Thymus (tissue), 11 donors: Measurements from ENCODE around the gene ATP1A4. TPM values are rescaled to one million over a fixed set of nuclear protein-coding genes. Genes with fewer than 3 reads are reported as not detected.

Experiments
- DNase-seq, 9 donors: peaks; one replicate each; pipeline ENCODE4 v3.0.0-alpha.2; 2013; ENCODE audit warnings: low spot score in 9 of 9, low read depth in 6 of 9, missing footprints in 1 of 9
- H3K27ac ChIP-seq, 2 donors: one replicate each; pipeline ENCODE4 v1.5.1; 2013; ENCODE audit warnings: control low read depth in 1 of 2, low read depth in 1 of 2, low read length in 1 of 2, mild to moderate bottlenecking in 1 of 2, moderate library complexity in 1 of 2
- H3K27me3 ChIP-seq, 2 donors: one replicate each; pipeline ENCODE4 v1.5.1; 2013; ENCODE audit warnings: low read length in 1 of 2; ENCODE audit not compliant: control insufficient read depth in 2 of 2, insufficient read depth in 1 of 2
- H3K36me3 ChIP-seq, 2 donors: one replicate each; pipeline ENCODE4 v1.5.1; 2013; ENCODE audit warnings: low read length in 1 of 2, mild to moderate bottlenecking in 1 of 2, moderate library complexity in 1 of 2; ENCODE audit not compliant: control insufficient read depth in 2 of 2, insufficient read depth in 2 of 2
- H3K4me1 ChIP-seq, 2 donors: one replicate each; pipeline ENCODE4 v1.5.1; 2013; ENCODE audit warnings: low read length in 2 of 2; ENCODE audit not compliant: control insufficient read depth in 2 of 2, insufficient read depth in 2 of 2
- H3K4me3 ChIP-seq, 2 donors: one replicate each; pipeline ENCODE4 v1.5.1; 2013; ENCODE audit warnings: low read length in 2 of 2, control low read depth in 1 of 2, mild to moderate bottlenecking in 1 of 2
- H3K9me3 ChIP-seq, 2 donors: one replicate each; pipeline ENCODE4 v1.5.1; 2013; ENCODE audit warnings: low read length in 1 of 2, mild to moderate bottlenecking in 1 of 2; ENCODE audit not compliant: control insufficient read depth in 2 of 2, insufficient read depth in 1 of 2
- polyA plus RNA-seq: library from polyadenylated mRNA; stranded (reverse); fragments of 200-250 nt; gene quantifications from one replicate; pipeline ENCODE4 v1.2.3, GENCODE V29; 2013
- total RNA-seq: library from RNA; stranded (reverse); fragments of 120-200 nt; gene quantifications from one replicate; pipeline ENCODE4 v1.2.4, GENCODE V29; 2013
- donor health status: healthy.

Gene ATP1A4
- total and polyA plus RNA-seq, 2 donors: 0.28 to 0.62 TPM

- H3K4me1 ChIP-seq: no peaks in the 10 kb centered on the region
- H3K9me3 ChIP-seq: no peaks in the 10 kb centered on the region
- DNase-seq: no peak
- H3K27ac ChIP-seq: no peak overlapping the region
- H3K36me3 ChIP-seq: peaks cover 51 to 83% of the 10 kb centered on the region in 2 donors
- H3K4me3 ChIP-seq: no peak overlapping the region
- no peaks in the 10 kb centered on the region for H3K27me3 ChIP-seq
Measured at GRCh38 chr1:160228431-160228830, 77.0 kb downstream of the ATP1A4 start.

- no peak for DNase-seq
- Histone ChIP-seq H3K9me3 (no peaks in the 10 kb centered on the region), H3K36me3 (peaks cover 25 to 73% of the 10 kb centered on the region in 2 donors), H3K27ac (no peak overlapping the region), H3K4me3 (no peak overlapping the region), H3K4me1 (no peaks in the 10 kb centered on the region), H3K27me3 (no peaks in the 10 kb centered on the region)
Measured at GRCh38 chr1:160232911-160233310, 81.5 kb downstream of the ATP1A4 start.

Other genes with a start within 250 kb of the ATP1A4 start
- gene TAGLN2, start 226.1 kb upstream of the ATP1A4 start, total RNA-seq: 172 TPM
- 429 TPM for gene TAGLN2, start 226.1 kb upstream of the ATP1A4 start, polyA plus RNA-seq
- gene IGSF9, start 206.0 kb upstream of the ATP1A4 start, total RNA-seq: 1.7 TPM
- gene IGSF9, start 206.0 kb upstream of the ATP1A4 start, polyA plus RNA-seq: 4.1 TPM
- gene SLAMF9, start 197.4 kb upstream of the ATP1A4 start, total RNA-seq: 0.09 TPM
- gene SLAMF9, start 197.4 kb upstream of the ATP1A4 start, polyA plus RNA-seq: 0.71 TPM
- 3.1 TPM for gene PIGM, start 119.6 kb upstream of the ATP1A4 start, total RNA-seq
- 5.7 TPM for gene PIGM, start 119.6 kb upstream of the ATP1A4 start, polyA plus RNA-seq
- 0.33 TPM for gene KCNJ10, start 81.4 kb upstream of the ATP1A4 start, total RNA-seq
- gene KCNJ10, start 81.4 kb upstream of the ATP1A4 start, polyA plus RNA-seq: 0.27 TPM
- 0.05 TPM for gene KCNJ9, start 70.1 kb upstream of the ATP1A4 start, total RNA-seq
- gene KCNJ9, start 70.1 kb upstream of the ATP1A4 start, polyA plus RNA-seq: 0.09 TPM
- gene IGSF8, start 53.0 kb upstream of the ATP1A4 start, total RNA-seq: 15.6 TPM
- gene IGSF8, start 53.0 kb upstream of the ATP1A4 start, polyA plus RNA-seq: 22.3 TPM
- gene ATP1A2, start 35.8 kb upstream of the ATP1A4 start, total RNA-seq: 0.38 TPM
- 1.3 TPM for gene ATP1A2, start 35.8 kb upstream of the ATP1A4 start, polyA plus RNA-seq
- 0.42 TPM for gene CASQ1, start 39.0 kb downstream of the ATP1A4 start, total RNA-seq
- gene CASQ1, start 39.0 kb downstream of the ATP1A4 start, polyA plus RNA-seq: 0.66 TPM
- 25.9 TPM for gene PEA15, start 53.8 kb downstream of the ATP1A4 start, total RNA-seq
- 77.3 TPM for gene PEA15, start 53.8 kb downstream of the ATP1A4 start, polyA plus RNA-seq
- gene DCAF8, start 110.9 kb downstream of the ATP1A4 start, total RNA-seq: 75.8 TPM
- gene DCAF8, start 110.9 kb downstream of the ATP1A4 start, polyA plus RNA-seq: 114 TPM
- 29.0 TPM for gene PEX19, start 133.5 kb downstream of the ATP1A4 start, total RNA-seq
- gene PEX19, start 133.5 kb downstream of the ATP1A4 start, polyA plus RNA-seq: 20.7 TPM
- gene COPA, start 191.6 kb downstream of the ATP1A4 start, total RNA-seq: 80.2 TPM
- gene COPA, start 191.6 kb downstream of the ATP1A4 start, polyA plus RNA-seq: 61.5 TPM
- 22.2 TPM for gene NCSTN, start 191.8 kb downstream of the ATP1A4 start, total RNA-seq
- 40.0 TPM for gene NCSTN, start 191.8 kb downstream of the ATP1A4 start, polyA plus RNA-seq
- 0.05 TPM for gene NHLH1, start 215.5 kb downstream of the ATP1A4 start, total RNA-seq
- 0.43 TPM for gene NHLH1, start 215.5 kb downstream of the ATP1A4 start, polyA plus RNA-seq
- gene VANGL2, start 249.0 kb downstream of the ATP1A4 start, total RNA-seq: 2.0 TPM
- gene VANGL2, start 249.0 kb downstream of the ATP1A4 start, polyA plus RNA-seq: 5.6 TPM